Activated CD4-positive, alpha-beta T cell treated with anti-CD3 and anti-CD28 coated beads for 4 hours (primary cell): ENCODE measurements around the gene PTPRT.
"Not testable (repeated sequence)": the region's sequence is repeated elsewhere in the genome, so short reads cannot be mapped to it uniquely, and the experiment has no call there.

Source experiments
- DNase-seq, 2 donors: peaks; one replicate each; pipeline ENCODE4 v3.0.0-alpha.2; 2020

Gene PTPRT

DNA sequence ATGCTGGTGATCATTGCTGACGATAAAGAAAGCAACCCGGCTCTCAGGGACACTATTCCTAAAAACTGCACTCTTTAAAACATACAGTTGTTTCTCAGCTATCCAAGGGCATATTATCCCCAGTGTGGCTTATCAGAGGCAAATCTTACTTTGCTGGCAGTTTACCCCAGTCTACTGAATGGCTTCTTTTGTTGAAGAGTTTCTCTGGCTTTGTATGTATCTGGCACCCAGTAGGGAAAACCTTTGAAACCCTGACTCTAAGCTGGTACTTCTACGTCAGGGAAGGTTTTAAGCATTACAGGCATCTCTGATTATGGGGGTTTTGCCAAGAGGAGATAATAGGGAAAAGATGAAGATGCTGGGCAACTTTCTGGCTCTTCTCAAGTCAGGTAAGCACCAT, 933.9 kb downstream of the PTPRT start:
- no peak for DNase-seq

DNA sequence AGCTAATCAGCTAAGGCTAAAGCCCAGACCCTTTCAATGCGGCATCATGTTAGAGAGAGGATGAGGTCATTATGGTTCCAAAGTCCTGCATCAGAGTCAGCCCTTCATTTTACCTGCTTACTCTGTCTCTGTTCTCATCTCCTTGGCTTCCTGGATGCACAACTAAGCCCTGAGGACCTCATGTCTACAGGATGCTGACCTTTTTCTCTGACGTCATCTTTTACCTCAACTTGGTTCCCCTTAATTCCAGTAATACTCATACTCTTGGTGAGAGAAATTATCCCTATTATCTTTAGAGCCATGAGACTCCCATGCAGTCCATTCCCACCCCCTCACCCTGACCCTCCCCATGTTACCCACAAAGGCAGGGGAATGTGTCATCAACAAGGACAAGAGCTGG, 935.0 kb downstream of the PTPRT start:
- DNase-seq: no peak

DNA sequence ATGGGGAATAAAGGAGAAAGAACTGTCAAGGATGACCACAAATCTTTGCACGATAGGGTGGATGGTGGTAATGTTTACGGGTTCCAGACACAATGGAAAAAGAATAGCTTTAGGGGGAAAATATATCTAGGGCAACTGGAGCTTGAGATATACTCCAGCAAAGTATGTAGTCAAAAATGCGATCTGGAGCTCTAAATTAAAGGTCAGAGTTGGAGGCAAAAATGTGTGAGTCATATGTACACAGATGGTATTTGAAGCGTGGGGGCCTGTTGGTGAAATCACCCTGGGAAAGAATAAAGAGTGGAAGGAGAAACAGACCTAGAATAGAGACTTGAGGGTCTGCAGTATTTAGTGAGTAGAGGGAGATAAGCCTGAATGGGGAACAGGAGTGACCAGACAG, 937.6 kb downstream of the PTPRT start:
- no peak for DNase-seq

DNA sequence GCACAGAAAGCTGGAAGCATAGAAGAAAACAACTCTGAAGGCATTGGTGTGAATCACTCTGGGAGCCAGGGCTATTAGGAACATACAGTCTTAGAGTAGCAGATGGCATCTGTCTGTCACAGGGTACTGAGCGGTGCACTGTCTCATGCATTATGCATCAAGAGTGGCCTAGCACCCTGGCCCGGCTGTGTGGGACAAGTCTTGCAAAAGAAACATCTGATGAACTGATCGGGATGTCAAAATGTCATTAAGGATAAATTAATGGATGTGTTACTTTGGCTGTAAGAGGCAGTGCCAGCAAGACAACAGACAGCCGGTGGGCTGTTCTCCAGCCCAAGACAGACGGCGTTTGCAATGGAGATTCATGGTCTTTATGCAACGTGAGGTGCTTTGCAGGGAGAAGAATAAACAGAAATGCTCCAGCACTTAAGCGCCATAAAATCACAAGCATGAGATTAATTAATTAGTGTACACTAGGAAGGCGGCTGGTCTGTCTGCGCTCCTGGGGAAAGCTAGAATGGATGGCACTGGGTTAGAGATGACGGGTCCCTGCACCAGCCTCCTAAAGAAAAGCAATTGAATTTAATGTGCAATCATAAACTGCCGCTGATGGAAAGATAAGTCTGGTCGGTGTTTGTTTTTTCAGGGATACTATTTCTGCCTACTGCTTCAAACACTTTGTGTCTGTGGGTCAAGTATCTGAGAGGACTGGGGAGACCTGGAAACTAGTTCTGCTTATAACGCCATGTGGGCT, 970.9 kb downstream of the PTPRT start:
- no peak for DNase-seq

DNA sequence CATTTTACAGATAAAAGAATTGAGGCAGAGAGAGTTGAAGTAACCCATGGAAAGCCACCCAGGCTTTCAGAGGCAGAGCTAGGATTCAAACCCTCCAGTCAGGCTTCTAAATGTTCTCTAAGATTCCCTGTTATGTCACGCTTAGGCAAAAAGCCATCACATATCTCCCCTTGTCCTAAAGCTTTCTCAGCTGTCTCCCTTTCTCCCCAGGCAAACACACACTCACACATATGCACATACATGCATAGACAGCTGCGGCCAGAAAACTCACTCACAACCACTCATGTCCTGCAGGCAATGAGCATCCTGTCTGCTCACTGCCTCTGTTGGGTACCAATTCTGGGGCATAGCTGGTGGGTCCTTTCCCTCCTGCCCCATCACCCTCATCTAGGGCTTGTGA, 975.6 kb downstream of the PTPRT start:
- DNase-seq: no peak

DNA sequence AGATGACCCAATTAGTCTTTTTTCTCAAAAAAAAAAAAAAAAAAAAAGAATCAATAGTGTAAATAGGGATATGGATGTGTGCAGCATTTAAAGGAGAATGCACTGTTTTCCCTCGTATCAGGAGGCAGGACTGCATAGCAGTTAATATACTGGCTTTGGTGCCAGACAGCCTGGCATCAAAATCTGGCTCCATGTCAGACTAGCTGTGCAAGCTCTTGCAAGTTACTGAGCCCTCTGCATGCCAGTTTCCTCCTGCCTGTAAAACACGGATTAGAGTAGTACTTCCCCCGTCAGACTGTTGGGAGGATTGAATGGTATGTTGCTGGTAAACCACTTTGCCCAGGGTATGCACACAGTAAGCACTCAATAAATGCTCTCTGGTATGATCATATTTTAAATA, 977.3 kb downstream of the PTPRT start:
- no peak for DNase-seq

DNA sequence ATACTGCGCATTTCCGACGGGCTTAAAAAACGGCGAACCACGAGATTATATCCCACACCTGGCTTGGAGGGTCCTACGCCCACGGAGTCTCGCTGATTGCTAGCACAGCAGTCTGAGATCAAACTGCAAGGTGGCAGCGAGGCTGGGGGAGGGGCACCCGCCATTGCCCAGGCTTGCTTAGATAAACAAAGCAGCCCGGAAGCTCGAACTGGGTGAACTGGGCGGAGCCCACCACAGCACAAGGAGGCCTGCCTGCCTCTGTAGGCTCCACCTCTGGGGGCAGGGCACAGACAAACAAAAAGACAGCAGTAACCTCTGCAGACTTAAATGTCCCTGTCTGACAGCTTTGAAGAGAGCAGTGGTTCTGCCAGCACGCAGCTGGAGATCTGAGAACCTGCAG, 983.1 kb downstream of the PTPRT start:
- DNase-seq: not testable (repeated sequence)

DNA sequence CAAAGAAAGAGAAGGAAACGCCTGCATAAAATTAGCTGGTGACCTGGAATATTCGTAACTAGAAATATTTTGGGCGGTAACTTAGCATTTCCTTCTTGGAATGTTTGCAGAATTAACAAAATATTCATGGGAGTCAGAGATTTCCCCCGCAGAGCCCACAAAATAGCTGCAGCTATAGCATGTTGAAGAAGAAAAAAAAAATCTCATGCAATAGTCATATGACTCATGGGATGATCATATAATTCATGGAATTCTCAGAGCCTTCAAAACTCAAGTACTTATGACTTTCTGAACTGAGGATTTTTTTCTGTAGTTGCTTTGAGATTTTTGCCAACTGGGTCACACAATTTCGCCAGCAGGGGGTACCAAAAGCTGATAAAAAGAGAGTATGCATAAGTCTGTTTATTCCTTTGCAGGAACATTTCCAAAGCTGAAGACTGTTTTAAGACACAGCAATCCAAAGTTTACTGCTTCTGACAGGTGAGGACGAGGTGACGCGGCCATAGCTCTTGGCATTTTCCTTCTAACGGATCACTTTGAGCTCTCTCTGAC, 985.5 kb downstream of the PTPRT start:
- no peak for DNase-seq

DNA sequence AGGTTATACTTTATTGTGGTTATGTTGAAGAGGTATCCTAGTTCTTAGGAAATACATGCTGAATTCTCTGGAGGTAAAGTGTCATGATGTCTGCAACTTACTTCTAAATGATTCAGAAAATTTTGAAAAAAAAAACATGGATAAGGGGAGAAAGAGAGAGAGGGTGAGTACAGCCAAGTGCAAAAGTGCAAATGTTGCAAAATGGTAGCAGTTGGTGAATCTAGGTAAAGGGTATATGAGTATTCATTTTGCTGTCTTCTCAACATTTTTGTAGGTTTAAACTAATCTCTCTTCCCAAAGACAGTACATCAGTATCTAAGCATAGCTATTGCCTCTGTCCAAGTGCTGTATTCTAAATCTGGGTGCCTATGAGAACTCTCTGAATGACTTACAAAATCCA, 992.1 kb downstream of the PTPRT start:
- no peak for DNase-seq

DNA sequence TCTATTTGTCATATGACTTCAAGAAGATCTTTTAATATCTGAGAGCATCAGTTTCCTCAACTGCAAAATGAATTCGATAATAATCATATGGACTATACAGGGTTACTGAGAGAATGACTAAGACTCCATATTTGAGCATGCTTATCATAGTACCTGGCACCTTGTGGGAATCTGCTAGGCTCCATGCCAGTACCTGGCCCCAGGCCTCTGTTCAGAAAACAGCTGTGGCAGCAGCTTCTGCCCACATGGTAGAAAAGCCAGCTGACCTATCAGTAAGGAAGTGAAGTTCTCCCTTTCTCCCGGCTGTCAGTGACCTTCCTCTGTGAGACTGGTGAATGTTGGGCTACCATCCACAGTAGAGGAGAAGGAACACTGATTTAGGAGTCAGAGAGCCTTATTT, 996.6 kb downstream of the PTPRT start:
- DNase-seq: no peak

DNA sequence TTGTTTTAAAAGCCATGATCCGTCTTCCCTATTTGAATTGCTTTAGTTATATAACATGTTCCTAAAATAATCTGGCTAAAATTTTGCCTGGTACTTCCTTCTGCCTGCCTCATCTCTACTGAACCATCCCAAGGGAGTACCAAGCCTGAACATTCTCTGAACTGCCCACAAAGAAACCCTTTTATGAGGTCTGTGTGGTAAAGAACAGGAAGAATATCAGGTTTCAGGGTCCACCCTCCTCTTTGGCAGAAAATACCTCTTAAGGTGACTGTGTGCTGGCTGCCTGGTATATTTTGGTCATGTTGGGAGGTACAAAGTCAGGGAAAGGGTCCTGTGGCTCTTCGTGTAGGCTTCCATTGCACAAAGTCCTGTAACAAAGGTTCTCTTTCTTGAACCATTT, 997.4 kb downstream of the PTPRT start:
- DNase-seq: no peak

DNA sequence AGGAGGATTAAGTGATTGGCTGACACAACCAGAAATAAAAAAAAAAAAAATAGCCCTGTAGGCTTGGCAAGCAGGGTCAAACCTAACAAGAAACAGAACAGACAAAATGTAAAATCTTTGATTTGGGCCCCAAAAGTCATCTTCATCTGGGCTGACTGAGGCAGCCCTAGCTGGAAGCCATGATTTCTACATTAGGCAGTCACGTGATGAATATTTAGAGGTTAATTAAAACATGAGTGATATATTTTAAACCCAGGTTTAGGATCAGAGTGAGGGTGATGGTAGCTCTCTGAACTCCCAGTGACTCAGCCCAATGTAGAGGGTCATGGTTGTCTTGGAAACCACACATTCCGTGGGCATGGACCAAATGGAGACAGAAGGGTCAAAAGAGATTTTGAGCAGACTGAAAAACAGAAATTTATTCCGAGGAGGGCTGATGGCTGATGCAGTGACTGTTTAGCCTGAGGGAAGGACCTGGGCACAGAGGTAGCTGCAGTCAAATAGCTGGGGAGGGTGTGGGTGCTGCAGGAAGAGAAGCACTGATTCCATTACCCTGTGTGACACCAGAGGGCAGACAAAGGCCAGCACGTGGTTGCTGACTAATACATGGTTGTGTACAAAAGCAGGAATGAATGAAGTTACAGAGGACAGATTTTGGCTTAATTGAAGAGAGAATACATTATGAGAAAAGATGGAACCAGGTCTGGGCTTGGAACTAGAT, 998.4 kb downstream of the PTPRT start:
- no peak for DNase-seq

DNA sequence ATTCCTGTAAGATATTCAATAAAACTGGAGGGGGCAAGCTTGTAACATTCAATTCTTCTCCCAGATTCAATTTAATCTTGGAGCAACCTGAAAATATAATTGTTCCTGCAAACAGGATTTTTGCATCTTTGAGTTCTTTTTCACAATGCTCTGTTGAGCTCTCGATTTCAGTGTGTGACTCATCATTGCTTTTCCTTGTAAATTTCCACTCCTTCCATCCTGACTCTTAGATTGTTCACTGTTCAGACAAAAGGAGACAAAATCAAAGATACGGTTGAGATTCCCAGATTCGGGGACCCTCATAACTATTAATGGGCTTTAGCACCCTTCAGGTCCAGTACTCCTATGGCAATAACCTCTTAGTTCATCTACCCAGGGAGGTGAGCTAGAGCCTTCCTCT, 999.6 kb downstream of the PTPRT start:
- DNase-seq: no peak

DNA sequence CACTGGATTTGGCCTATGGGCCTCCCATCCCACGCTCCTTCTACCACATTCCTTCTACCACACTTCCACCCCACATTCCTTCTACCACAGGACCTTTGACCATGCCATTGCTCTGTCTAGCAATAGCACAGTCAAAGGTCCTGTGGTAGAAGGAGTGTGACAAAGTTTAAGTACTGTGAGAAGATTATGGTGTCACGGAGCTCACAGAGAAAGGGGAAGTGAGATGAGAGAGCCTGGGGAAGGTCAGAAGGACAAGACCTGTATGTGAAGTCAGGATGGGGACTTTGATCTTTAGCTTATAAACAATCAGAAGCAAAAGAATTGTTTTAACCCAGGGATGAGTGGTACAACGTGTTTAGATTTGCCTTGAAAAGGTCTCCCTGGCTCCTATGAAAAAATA, 1003.4 kb downstream of the PTPRT start:
- DNase-seq: no peak

DNA sequence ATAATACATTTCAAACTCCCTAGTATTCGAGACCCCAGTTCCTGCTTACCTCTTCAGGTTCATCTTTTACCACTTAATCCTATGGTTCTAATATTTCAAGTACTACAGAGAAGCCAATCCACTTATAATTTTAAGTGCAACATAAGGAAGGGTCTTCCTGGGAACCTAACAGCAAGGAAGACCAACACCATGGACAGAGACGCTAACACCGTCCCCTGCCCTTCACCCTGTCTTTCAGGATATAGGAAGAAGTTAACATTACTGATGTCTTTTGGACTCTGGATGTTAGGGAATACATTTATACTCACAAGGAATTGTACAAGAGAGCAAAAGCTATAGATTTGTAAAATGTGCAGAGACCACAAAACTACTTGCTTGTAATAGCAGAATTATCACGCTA, 1006.6 kb downstream of the PTPRT start:
- DNase-seq: no peak

DNA sequence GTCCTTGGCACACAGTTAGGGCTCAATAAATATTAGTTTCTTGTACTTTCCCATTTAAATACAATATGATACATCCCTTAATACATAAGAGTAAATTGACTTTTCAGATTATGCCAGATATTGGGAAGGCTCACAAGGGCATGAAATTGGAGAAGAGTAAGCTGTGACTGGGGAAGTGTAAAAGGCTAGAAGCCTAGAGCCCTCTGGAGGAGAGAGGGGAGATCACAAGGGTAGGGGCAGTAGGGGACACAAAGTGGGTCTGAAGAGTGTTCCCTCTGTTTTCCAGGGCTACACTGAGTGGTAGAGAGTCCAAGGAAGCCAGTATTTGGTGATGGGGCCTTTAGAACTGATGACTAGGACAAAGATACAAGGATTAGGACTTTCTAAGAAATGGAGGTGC, 1008.6 kb downstream of the PTPRT start:
- DNase-seq: no peak

DNA sequence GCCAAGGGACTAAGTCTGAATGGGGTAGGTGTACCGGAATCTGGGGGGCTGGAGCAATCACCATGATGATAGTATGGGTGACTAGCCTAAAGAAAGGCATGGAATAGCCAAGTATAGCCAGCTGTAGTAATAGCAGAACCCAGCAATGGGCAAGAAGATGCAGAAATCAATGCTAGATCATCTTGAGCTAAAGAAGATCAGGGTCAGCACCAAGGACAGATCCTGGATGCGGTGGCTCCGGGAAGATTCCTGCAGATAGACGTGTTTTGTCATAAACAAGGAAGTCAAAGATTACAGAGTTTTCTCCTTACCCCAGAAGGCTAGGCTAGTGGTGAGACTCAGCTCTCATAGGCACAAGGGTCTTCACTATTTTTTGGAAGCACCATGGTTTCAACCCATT, 1009.9 kb downstream of the PTPRT start:
- DNase-seq: no peak

DNA sequence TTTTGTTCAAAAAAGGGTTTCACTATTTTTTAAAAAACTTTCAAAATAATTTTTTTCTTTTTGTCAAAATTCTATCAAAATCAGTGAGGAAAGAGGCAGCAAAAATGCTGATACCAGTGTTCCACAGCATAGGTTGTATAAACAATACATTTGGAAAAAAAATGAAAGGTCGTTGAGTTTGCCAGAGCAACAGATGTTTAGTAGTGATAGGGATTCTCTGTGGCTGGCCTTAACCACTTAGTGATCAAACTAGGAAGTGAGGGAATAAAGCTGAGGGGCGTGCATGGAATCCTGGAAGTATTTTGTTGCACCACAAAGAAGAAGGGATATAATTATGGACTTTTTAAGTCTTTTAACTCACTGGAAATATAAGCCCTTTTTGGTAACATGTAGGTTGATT, 1016.3 kb downstream of the PTPRT start:
- DNase-seq: no peak

DNA sequence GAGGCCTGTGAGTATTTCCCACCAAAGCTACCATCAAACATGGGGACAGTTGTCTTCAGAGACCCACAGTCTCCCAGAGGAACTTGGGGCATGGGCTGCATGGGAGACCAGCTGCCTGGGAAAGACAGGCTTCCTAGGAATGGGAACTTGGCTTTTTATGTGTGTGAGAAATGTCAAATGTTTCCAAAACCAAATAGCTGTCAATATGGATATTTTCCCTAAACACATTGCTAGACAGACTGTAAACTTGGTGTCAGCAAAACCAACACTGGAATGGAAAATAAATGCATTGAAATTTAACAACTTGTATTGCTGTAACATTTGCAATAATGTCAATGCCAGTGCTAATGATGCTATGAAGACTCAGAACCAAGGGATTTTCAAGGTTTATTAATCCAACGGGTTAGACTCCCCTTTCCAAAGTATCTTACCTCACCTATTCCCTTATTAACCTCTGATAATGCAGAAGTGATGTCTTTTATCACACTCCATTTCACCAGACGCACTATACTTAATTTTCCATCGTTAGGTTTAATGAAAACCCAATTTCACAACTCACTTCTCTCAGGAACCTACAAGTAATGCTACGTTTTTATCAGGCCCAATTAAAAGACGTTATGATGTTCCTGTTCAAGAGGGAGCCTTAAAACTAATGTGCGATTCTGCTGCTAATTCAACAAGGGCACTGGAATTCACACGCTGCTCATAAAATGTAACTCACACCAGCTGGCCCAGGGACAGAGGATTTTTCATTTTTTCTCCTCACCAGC, 1025.4 kb downstream of the PTPRT start:
- no peak for DNase-seq

DNA sequence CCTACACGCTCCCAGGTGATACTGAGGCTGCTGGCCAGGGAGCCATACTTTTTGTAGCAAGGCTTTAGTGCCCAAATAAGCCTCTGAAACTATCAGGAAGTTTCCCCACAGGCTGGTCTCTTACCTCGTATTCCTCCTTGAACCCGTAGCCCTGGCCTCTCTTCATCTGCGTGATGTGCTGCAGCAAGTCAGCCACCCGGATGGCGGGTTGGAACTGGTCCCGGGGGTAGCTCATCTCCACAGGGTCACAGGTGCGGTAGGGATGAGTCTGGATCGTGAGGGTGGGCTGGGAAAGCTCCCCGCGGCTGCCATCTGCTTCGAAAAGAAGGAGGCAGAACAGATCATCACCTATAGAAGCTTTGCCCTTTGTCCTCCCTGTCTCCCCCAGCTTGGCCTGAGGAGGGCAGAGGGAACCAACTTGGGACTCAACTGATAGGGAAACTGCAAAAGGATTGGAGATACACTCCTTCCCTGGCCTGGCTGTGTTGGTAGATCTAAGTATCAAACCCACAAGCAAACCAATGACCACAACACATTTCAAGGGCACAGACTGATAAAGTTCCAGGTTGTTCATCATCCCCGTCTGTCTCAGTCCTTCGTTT, 1028.4 kb downstream of the PTPRT start:
- no peak for DNase-seq

DNA sequence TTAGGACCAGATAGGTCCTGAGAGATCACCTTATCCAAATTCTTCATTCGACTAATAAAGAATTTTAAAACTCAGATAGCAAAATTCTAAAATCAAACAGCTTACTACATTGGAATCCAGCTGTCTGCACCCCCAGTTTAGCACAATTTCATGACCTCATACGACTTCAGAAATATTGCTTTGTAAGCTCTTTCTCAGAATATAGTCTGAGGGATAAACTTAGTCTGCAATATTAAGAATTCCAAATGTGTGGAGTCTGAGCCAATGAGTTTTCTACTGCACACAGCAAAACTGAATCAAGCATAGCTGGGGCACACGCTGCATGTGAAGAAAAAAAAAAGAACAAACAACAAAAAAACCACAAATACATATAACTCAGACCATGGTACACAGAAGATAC, 1029.9 kb downstream of the PTPRT start:
- no peak for DNase-seq

DNA sequence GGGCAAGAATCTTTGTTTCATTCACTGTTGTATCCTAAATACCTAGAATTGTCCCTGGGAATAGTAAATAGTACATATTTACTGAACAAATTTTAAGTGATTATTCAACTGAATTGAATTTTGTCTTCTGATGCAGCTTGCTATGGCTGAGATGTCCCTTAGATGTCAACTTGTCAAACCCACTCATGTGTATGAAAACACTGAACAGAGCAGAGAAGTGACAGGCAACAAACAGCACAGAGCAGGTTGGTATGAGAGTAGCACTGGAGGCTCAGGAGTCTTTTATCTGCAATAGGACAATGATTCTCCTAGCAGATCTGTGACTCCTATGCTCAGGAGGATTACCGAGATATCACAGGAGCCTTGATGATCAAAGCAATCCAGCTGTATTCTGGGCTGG, 1031.4 kb downstream of the PTPRT start:
- no peak for DNase-seq

DNA sequence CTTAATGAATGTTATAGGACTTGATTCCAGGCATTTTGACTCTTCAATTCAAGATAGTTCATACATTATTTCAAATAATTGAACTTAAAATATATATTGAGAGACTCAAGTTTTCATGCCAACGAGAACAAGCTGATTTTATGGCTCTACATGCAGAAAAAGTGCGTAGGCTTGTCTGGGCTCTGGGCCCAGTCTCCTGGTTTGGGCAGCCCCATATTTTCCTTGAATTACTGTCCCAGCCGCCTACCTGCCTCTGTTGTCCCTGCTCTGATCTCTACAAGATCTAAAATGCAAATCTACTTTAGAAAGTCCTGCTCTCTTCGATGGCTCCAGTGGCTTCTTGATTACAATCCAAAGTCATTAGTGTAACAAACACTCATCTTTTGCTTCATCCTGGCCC, 1034.1 kb downstream of the PTPRT start:
- DNase-seq: no peak
